NCI-H1105 (cell line): Measurements from ENCODE around the gene ATP6V0A1.
"Not testable (repeated sequence)": the region's sequence is repeated elsewhere in the genome, so short reads cannot be mapped to it uniquely, and the experiment has no call there.

Experiments
- DNase-seq: peaks from one replicate; lab custom pipeline; 2025; lab: John Stamatoyannopoulos, UW

The ATP6V0A1 gene

GRCh38 chr17:42438600-42439567 is 19.8 kb upstream of the ATP6V0A1 start:
- no peak for DNase-seq

- no peak for DNase-seq
Observed at GRCh38 chr17:42441371-42442195, 17.1 kb upstream of the ATP6V0A1 start.

GRCh38 chr17:42442196-42442565 is 16.5 kb upstream of the ATP6V0A1 start:
- DNase-seq, result no peak

- DNase-seq, result not testable (repeated sequence)
Observed at GRCh38 chr17:42449176-42449575, 9.5 kb upstream of the ATP6V0A1 start.

GRCh38 chr17:42449838-42450237 is 8.8 kb upstream of the ATP6V0A1 start:
- not testable (repeated sequence) for DNase-seq

- DNase-seq, result not testable (repeated sequence)
Observed at GRCh38 chr17:42451270-42451669, 7.4 kb upstream of the ATP6V0A1 start.

GRCh38 chr17:42453439-42453838 is 5.2 kb upstream of the ATP6V0A1 start:
- no peak for DNase-seq

GRCh38 chr17:42454987-42455386 is 3.7 kb upstream of the ATP6V0A1 start:
- DNase-seq, result not testable (repeated sequence)

GRCh38 chr17:42456223-42457106 is 2.2 kb upstream of the ATP6V0A1 start:
- no peak for DNase-seq

- DNase-seq, result no peak
Observed at GRCh38 chr17:42457107-42457792, 1.4 kb upstream of the ATP6V0A1 start.

GRCh38 chr17:42459256-42459800 is 650 bp downstream of the ATP6V0A1 start:
- no peak for DNase-seq

- no peak for DNase-seq
Observed at GRCh38 chr17:42459801-42460281, 1.2 kb downstream of the ATP6V0A1 start.

GRCh38 chr17:42460371-42460770 is 1.7 kb downstream of the ATP6V0A1 start:
- no peak for DNase-seq

GRCh38 chr17:42463976-42464400 is 5.3 kb downstream of the ATP6V0A1 start:
- DNase-seq, result no peak

GRCh38 chr17:42467889-42468288 is 9.2 kb downstream of the ATP6V0A1 start:
- DNase-seq, result no peak

GRCh38 chr17:42472709-42473521 is 14.2 kb downstream of the ATP6V0A1 start:
- DNase-seq, result no peak

GRCh38 chr17:42474276-42474675 is 15.6 kb downstream of the ATP6V0A1 start:
- no peak for DNase-seq

- no peak for DNase-seq
Observed at GRCh38 chr17:42475121-42475520, 16.4 kb downstream of the ATP6V0A1 start.

GRCh38 chr17:42475835-42476234 is 17.2 kb downstream of the ATP6V0A1 start:
- DNase-seq, result no peak

GRCh38 chr17:42476411-42476810 is 17.7 kb downstream of the ATP6V0A1 start:
- DNase-seq, result no peak
